Activated CD4-positive, alpha-beta T cell treated with anti-CD3 and anti-CD28 coated beads for 4 hours (primary cell): Measurements from ENCODE around the gene NIN.

ENCODE experiments used
- DNase-seq, 2 donors: peaks; one replicate each; pipeline ENCODE4 v3.0.0-alpha.2; 2020

The NIN gene

GRCh38 chr14:50759800-50760543 is 71.0 kb downstream of the NIN start:
- DNase-seq: no peak

GRCh38 chr14:50758945-50759344 is 72.0 kb downstream of the NIN start:
- no peak for DNase-seq

GRCh38 chr14:50758305-50758704 is 72.7 kb downstream of the NIN start:
- no peak for DNase-seq

- DNase-seq: no peak
These were observed 73.3 kb downstream of the NIN start for GRCh38 chr14:50757702-50758101.

- no peak for DNase-seq
These were observed 74.7 kb downstream of the NIN start for GRCh38 chr14:50756300-50756699.

- DNase-seq: no peak
These were observed 80.6 kb downstream of the NIN start for GRCh38 chr14:50750323-50750722.

GRCh38 chr14:50745401-50746058 is 85.4 kb downstream of the NIN start:
- DNase-seq: no peak

- DNase-seq: no peak
These were observed 86.7 kb downstream of the NIN start for GRCh38 chr14:50744231-50744630.

- DNase-seq: no peak
These were observed 89.4 kb downstream of the NIN start for GRCh38 chr14:50741567-50741966.

GRCh38 chr14:50740856-50741255 is 90.1 kb downstream of the NIN start:
- no peak for DNase-seq

- no peak for DNase-seq
These were observed 91.8 kb downstream of the NIN start for GRCh38 chr14:50739186-50739585.

- DNase-seq: no peak
These were observed 94.0 kb downstream of the NIN start for GRCh38 chr14:50736932-50737419.

- no peak for DNase-seq
These were observed 95.8 kb downstream of the NIN start for GRCh38 chr14:50734950-50735695.

GRCh38 chr14:50733494-50733893 is 97.5 kb downstream of the NIN start:
- no peak for DNase-seq

- no peak for DNase-seq
These were observed 102.1 kb downstream of the NIN start for GRCh38 chr14:50728836-50729235.

- no peak for DNase-seq
These were observed 104.4 kb downstream of the NIN start for GRCh38 chr14:50726372-50727107.

- no peak for DNase-seq
These were observed 105.2 kb downstream of the NIN start for GRCh38 chr14:50725761-50726160.

GRCh38 chr14:50719911-50720759 is 110.8 kb downstream of the NIN start:
- no peak for DNase-seq

GRCh38 chr14:50718949-50719348 is 112.0 kb downstream of the NIN start:
- no peak for DNase-seq

- DNase-seq: no peak
These were observed 113.2 kb downstream of the NIN start for GRCh38 chr14:50717811-50718210.

GRCh38 chr14:50714450-50715073 is 116.4 kb downstream of the NIN start:
- DNase-seq: no peak

- DNase-seq: no peak
These were observed 119.9 kb downstream of the NIN start for GRCh38 chr14:50711043-50711442.
